Adrenal gland (tissue), 5 donors: ENCODE measurements around the gene ISL1.

Experiments used
- POLR2A ChIP-seq, 2 donors: fragments of 450-650 bp; IDR thresholded peaks; one replicate each; pipeline ENCODE4 v1.6.1; 2017; ENCODE audit warnings: antibody characterized with exemption in 2 of 2, mild to moderate bottlenecking in 2 of 2, moderate library complexity in 1 of 2
- TF ChIP-seq, protein P1 (sequence below), 6 experiments: fragments of 450-650 bp in 4 of 6; fragments of 200-600 bp in 2 of 6; sonication (generic) in 1 of 6; IDR thresholded peaks; 1 replicate in 5 of 6; 2 replicates in 1 of 6; pipeline versions ENCODE4 v1.5.1 to v1.8.0; 2016 to 2021; ENCODE audit warnings: antibody characterized with exemption in 6 of 6, mild to moderate bottlenecking in 2 of 6, moderate library complexity in 1 of 6
- donor health status: DM: no; HTN: no; CAD: no.

DNA sequence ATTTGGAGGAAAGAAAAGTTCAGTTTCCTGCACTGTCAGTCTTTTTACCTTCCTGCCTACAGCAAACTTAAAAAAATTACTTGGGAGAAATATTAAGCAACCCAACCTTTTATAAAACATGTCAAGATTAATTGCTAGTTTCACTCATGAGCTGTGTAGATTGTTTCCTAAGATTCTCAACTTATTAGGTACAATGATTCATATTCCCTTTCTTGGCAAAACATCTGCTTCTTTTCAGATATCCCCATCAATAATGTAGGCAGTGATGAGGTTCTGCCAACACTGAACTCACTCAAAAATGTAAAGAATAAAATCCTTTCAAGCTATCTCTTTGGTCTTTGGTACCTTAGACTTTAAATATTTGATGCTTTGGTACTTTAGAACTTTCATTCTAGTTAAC lies 56.0 kb downstream of the ISL1 start:
- TF ChIP-seq, protein P1, sequence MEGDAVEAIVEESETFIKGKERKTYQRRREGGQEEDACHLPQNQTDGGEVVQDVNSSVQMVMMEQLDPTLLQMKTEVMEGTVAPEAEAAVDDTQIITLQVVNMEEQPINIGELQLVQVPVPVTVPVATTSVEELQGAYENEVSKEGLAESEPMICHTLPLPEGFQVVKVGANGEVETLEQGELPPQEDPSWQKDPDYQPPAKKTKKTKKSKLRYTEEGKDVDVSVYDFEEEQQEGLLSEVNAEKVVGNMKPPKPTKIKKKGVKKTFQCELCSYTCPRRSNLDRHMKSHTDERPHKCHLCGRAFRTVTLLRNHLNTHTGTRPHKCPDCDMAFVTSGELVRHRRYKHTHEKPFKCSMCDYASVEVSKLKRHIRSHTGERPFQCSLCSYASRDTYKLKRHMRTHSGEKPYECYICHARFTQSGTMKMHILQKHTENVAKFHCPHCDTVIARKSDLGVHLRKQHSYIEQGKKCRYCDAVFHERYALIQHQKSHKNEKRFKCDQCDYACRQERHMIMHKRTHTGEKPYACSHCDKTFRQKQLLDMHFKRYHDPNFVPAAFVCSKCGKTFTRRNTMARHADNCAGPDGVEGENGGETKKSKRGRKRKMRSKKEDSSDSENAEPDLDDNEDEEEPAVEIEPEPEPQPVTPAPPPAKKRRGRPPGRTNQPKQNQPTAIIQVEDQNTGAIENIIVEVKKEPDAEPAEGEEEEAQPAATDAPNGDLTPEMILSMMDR (IDR thresholded peaks at IDR 0.05) = no peak
- TF ChIP-seq POLR2A (IDR thresholded peaks at IDR 0.05) = no peak
